Measurements from ENCODE around the gene LSS. TPM values are rescaled to one million over a fixed set of nuclear protein-coding genes. Genes with fewer than 3 reads are reported as not detected.

The LSS gene
- total RNA-seq, 1 experiment from 2014 or later = 101 TPM

DNA sequence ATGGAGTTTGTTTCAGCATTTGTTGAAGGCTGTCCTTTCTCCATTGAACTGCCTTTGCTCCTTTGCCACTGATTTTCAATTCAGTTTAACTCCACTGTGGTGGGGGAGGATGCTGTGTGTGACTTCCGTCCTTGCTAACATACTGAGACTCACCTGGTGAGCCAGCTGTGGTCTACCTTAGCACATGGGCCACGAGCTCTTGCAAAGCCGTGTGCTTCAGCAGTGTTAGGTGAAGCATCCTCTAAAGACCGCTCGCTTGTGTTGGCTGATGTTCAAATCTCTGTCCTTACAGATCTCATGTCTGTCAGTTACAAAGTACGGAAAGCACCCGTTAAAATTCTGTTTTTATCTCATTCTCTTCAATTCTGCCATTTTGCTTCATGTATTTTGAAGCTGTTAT lies 40.8 kb downstream of the LSS start:
- Mint-ChIP-seq H3K27me3 (ENCODE audit: low read depth) (no peaks in the 10 kb centered on the region), H3K36me3 (peaks cover 11% of the 10 kb centered on the region), H3K4me3 (no peak overlapping the region), H3K9me3 (no peaks in the 10 kb centered on the region), H3K27ac (peak overlapping the region; percentile 33), H3K4me1 (peaks cover 26% of the 10 kb centered on the region)
- ChIA-PET POLR2A (interaction anchor here (0.5 kb wide), 1 partner anchor 10 kb away, joined by 3 read pairs; no protein-coding TSS in a partner anchor), CTCF (no interaction called here)
- ATAC-seq = no peak
- DNase-seq (ENCODE audit: low spot score) = no peak
- TF ChIP-seq ZNF263 (CRISPR knock-in tag; IDR thresholded peaks at IDR 0.05; ENCODE audit: low read depth) (no peak), OVOL2 (CRISPR knock-in tag; IDR thresholded peaks at IDR 0.05; ENCODE audit: borderline replicate concordance) (no peak), FOXP1 (CRISPR knock-in tag; IDR thresholded peaks at IDR 0.05; ENCODE audit: borderline replicate concordance) (no peak), SP1 (CRISPR knock-in tag; conservative IDR thresholded peaks at IDR 0.05) (no peak), JAZF1 (CRISPR knock-in tag; IDR thresholded peaks at IDR 0.05) (no peak), JUN (CRISPR knock-in tag; IDR thresholded peaks at IDR 0.05) (no peak), TP53 (CRISPR knock-in tag; IDR thresholded peaks at IDR 0.05) (no peak), FOXK1 (CRISPR knock-in tag; IDR thresholded peaks at IDR 0.05) (no peak), CREB1 (CRISPR knock-in tag; IDR thresholded peaks at IDR 0.05) (no peak), ZNF138 (CRISPR knock-in tag; conservative IDR thresholded peaks at IDR 0.05) (no peak), NFATC4 (CRISPR knock-in tag; IDR thresholded peaks at IDR 0.05) (no peak)
- TF ChIP-seq, protein P1, sequence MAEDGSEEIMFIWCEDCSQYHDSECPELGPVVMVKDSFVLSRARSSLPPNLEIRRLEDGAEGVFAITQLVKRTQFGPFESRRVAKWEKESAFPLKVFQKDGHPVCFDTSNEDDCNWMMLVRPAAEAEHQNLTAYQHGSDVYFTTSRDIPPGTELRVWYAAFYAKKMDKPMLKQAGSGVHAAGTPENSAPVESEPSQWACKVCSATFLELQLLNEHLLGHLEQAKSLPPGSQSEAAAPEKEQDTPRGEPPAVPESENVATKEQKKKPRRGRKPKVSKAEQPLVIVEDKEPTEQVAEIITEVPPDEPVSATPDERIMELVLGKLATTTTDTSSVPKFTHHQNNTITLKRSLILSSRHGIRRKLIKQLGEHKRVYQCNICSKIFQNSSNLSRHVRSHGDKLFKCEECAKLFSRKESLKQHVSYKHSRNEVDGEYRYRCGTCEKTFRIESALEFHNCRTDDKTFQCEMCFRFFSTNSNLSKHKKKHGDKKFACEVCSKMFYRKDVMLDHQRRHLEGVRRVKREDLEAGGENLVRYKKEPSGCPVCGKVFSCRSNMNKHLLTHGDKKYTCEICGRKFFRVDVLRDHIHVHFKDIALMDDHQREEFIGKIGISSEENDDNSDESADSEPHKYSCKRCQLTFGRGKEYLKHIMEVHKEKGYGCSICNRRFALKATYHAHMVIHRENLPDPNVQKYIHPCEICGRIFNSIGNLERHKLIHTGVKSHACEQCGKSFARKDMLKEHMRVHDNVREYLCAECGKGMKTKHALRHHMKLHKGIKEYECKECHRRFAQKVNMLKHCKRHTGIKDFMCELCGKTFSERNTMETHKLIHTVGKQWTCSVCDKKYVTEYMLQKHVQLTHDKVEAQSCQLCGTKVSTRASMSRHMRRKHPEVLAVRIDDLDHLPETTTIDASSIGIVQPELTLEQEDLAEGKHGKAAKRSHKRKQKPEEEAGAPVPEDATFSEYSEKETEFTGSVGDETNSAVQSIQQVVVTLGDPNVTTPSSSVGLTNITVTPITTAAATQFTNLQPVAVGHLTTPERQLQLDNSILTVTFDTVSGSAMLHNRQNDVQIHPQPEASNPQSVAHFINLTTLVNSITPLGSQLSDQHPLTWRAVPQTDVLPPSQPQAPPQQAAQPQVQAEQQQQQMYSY (CRISPR knock-in tag; IDR thresholded peaks at IDR 0.05) = no peak
- TF ChIP-seq, protein P2, sequence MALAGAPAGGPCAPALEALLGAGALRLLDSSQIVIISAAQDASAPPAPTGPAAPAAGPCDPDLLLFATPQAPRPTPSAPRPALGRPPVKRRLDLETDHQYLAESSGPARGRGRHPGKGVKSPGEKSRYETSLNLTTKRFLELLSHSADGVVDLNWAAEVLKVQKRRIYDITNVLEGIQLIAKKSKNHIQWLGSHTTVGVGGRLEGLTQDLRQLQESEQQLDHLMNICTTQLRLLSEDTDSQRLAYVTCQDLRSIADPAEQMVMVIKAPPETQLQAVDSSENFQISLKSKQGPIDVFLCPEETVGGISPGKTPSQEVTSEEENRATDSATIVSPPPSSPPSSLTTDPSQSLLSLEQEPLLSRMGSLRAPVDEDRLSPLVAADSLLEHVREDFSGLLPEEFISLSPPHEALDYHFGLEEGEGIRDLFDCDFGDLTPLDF (CRISPR knock-in tag; IDR thresholded peaks at IDR 0.05) = no peak
- TF ChIP-seq, protein P3, sequence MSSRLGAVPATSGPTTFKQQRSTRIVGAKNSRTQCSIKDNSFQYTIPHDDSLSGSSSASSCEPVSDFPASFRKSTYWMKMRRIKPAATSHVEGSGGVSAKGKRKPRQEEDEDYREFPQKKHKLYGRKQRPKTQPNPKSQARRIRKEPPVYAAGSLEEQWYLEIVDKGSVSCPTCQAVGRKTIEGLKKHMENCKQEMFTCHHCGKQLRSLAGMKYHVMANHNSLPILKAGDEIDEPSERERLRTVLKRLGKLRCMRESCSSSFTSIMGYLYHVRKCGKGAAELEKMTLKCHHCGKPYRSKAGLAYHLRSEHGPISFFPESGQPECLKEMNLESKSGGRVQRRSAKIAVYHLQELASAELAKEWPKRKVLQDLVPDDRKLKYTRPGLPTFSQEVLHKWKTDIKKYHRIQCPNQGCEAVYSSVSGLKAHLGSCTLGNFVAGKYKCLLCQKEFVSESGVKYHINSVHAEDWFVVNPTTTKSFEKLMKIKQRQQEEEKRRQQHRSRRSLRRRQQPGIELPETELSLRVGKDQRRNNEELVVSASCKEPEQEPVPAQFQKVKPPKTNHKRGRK (CRISPR knock-in tag; IDR thresholded peaks at IDR 0.05; ENCODE audit: borderline replicate concordance) = no peak

DNA sequence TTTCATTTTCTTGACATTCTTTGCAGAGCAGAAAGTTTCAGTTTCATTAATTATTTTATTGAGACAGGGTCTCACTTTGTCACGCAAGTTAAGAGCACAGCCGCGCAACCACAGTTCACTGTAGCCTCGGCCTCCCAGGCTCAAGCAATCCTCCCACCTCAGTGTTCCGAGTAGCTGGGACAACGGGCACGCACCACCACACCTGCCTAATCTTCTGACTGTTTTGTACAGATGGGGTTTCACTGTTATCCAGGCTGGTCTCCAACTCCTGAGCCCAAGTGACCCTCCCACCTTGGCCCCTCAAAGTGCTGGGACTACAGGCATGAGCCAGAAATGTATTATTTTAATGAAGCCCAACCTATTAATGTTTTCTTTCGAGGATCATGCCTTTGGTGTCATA lies 41.3 kb downstream of the LSS start:
- POLR2A ChIA-PET = no interaction called here
- Mint-ChIP-seq H3K4me3 (no peak overlapping the region), H3K36me3 (peaks cover 11% of the 10 kb centered on the region; the same call in 1 of the 2 replicates), H3K4me1 (peaks cover 28% of the 10 kb centered on the region), H3K27ac (no peak overlapping the region; the same call in 1 of the 2 replicates), H3K9me3 (no peaks in the 10 kb centered on the region), H3K27me3 (ENCODE audit: low read depth) (no peaks in the 10 kb centered on the region)
- CTCF ChIA-PET = interaction anchor here (1.7 kb wide), 1 partner anchor 34 kb away, joined by 4 read pairs; no protein-coding TSS in a partner anchor
- no peak for DNase-seq (ENCODE audit: low spot score)
- no peak for ATAC-seq
- TF ChIP-seq, protein P4, sequence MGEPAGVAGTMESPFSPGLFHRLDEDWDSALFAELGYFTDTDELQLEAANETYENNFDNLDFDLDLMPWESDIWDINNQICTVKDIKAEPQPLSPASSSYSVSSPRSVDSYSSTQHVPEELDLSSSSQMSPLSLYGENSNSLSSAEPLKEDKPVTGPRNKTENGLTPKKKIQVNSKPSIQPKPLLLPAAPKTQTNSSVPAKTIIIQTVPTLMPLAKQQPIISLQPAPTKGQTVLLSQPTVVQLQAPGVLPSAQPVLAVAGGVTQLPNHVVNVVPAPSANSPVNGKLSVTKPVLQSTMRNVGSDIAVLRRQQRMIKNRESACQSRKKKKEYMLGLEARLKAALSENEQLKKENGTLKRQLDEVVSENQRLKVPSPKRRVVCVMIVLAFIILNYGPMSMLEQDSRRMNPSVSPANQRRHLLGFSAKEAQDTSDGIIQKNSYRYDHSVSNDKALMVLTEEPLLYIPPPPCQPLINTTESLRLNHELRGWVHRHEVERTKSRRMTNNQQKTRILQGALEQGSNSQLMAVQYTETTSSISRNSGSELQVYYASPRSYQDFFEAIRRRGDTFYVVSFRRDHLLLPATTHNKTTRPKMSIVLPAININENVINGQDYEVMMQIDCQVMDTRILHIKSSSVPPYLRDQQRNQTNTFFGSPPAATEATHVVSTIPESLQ (CRISPR knock-in tag; IDR thresholded peaks at IDR 0.05) = no peak
- TF ChIP-seq FOXK1 (CRISPR knock-in tag; IDR thresholded peaks at IDR 0.05) (no peak), ZNF219 (CRISPR knock-in tag; IDR thresholded peaks at IDR 0.05; ENCODE audit: borderline replicate concordance) (no peak), MXD4 (CRISPR knock-in tag; IDR thresholded peaks at IDR 0.05; ENCODE audit: borderline replicate concordance) (no peak), TP53 (CRISPR knock-in tag; IDR thresholded peaks at IDR 0.05) (no peak), IRF2 (CRISPR knock-in tag; IDR thresholded peaks at IDR 0.05; ENCODE audit: borderline replicate concordance, low read depth) (no peak), OVOL2 (CRISPR knock-in tag; IDR thresholded peaks at IDR 0.05; ENCODE audit: borderline replicate concordance) (no peak), ESRRA (CRISPR knock-in tag; IDR thresholded peaks at IDR 0.05; ENCODE audit: borderline replicate concordance) (no peak), EMX1 (CRISPR knock-in tag; IDR thresholded peaks at IDR 0.05) (no peak), JAZF1 (CRISPR knock-in tag; IDR thresholded peaks at IDR 0.05) (no peak)
- TF ChIP-seq, protein P5, sequence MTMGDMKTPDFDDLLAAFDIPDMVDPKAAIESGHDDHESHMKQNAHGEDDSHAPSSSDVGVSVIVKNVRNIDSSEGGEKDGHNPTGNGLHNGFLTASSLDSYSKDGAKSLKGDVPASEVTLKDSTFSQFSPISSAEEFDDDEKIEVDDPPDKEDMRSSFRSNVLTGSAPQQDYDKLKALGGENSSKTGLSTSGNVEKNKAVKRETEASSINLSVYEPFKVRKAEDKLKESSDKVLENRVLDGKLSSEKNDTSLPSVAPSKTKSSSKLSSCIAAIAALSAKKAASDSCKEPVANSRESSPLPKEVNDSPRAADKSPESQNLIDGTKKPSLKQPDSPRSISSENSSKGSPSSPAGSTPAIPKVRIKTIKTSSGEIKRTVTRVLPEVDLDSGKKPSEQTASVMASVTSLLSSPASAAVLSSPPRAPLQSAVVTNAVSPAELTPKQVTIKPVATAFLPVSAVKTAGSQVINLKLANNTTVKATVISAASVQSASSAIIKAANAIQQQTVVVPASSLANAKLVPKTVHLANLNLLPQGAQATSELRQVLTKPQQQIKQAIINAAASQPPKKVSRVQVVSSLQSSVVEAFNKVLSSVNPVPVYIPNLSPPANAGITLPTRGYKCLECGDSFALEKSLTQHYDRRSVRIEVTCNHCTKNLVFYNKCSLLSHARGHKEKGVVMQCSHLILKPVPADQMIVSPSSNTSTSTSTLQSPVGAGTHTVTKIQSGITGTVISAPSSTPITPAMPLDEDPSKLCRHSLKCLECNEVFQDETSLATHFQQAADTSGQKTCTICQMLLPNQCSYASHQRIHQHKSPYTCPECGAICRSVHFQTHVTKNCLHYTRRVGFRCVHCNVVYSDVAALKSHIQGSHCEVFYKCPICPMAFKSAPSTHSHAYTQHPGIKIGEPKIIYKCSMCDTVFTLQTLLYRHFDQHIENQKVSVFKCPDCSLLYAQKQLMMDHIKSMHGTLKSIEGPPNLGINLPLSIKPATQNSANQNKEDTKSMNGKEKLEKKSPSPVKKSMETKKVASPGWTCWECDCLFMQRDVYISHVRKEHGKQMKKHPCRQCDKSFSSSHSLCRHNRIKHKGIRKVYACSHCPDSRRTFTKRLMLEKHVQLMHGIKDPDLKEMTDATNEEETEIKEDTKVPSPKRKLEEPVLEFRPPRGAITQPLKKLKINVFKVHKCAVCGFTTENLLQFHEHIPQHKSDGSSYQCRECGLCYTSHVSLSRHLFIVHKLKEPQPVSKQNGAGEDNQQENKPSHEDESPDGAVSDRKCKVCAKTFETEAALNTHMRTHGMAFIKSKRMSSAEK (CRISPR knock-in tag; IDR thresholded peaks at IDR 0.05; ENCODE audit: borderline replicate concordance) = no peak
- TF ChIP-seq, protein P6, sequence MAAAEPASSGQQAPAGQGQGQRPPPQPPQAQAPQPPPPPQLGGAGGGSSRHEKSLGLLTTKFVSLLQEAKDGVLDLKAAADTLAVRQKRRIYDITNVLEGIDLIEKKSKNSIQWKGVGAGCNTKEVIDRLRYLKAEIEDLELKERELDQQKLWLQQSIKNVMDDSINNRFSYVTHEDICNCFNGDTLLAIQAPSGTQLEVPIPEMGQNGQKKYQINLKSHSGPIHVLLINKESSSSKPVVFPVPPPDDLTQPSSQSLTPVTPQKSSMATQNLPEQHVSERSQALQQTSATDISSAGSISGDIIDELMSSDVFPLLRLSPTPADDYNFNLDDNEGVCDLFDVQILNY (CRISPR knock-in tag; IDR thresholded peaks at IDR 0.05) = no peak

Data from WTC11 (cell line).